MM.1S (cell line): Measurements from ENCODE around the gene CMTM5.
"Not testable (repeated sequence)": the region's sequence is repeated elsewhere in the genome, so short reads cannot be mapped to it uniquely, and the experiment has no call there.

Experiments
- DNase-seq: peaks from one replicate; pipeline ENCODE4 v3.0.0-alpha.2; 2015
- H2AFZ ChIP-seq: fragments of 300-600 bp; sonication (generic); 2 replicates; pipeline ENCODE4 v1.6.0; 2016; ENCODE audit warnings: antibody characterized with exemption, low read length
- H3F3A ChIP-seq: fragments of 300-600 bp; sonication (generic); 2 replicates; pipeline ENCODE4 v1.6.1; 2016; ENCODE audit warnings: mild to moderate bottlenecking, antibody characterized with exemption, low read length, moderate library complexity, mixed read lengths; ENCODE audit not compliant: insufficient read depth
- H3K27ac ChIP-seq: fragments of 300-600 bp; sonication (generic); 2 replicates; pipeline ENCODE4 v1.5.1; 2016; ENCODE audit warnings: mild to moderate bottlenecking, low read length
- H3K27me3 ChIP-seq: fragments of 300-600 bp; sonication (generic); replicated peaks from 2 replicates; pipeline ENCODE4 v1.6.0; 2016; ENCODE audit warnings: low read length; ENCODE audit not compliant: insufficient read depth
- H3K36me3 ChIP-seq: fragments of 300-600 bp; sonication (generic); replicated peaks from 2 replicates; pipeline ENCODE4 v1.6.1; 2016; ENCODE audit warnings: mild to moderate bottlenecking, low read length, mixed read lengths; ENCODE audit not compliant: insufficient read depth
- H3K4me1 ChIP-seq: fragments of 300-600 bp; sonication (generic); 2 replicates; pipeline ENCODE4 v1.6.1; 2016; ENCODE audit warnings: low read length, mixed read lengths
- H3K4me2 ChIP-seq: fragments of 300-600 bp; sonication (generic); 2 replicates; pipeline ENCODE4 v1.6.0; 2016; ENCODE audit warnings: low read depth, low read length
- H3K4me3 ChIP-seq: fragments of 300-600 bp; sonication (generic); 2 replicates; pipeline ENCODE4 v1.5.1; 2016; ENCODE audit warnings: low read length, mixed read lengths
- H3K79me2 ChIP-seq: fragments of 300-600 bp; sonication (generic); 2 replicates; pipeline ENCODE4 v1.6.1; 2016; ENCODE audit warnings: mixed run types, low read length, mixed read lengths
- H3K9ac ChIP-seq: fragments of 300-600 bp; sonication (generic); 2 replicates; pipeline ENCODE4 v1.6.1; 2016; ENCODE audit warnings: low read length, mixed read lengths
- H3K9me2 ChIP-seq: fragments of 300-600 bp; sonication (generic); replicated peaks from 2 replicates; pipeline ENCODE4 v1.6.1; 2016; ENCODE audit warnings: mild to moderate bottlenecking, low read length, mixed read lengths; ENCODE audit not compliant: insufficient read depth
- H3K9me3 ChIP-seq: fragments of 300-600 bp; sonication (generic); replicated peaks from 2 replicates; pipeline ENCODE4 v1.6.1; 2016; ENCODE audit warnings: mild to moderate bottlenecking, low read length, mixed read lengths; ENCODE audit not compliant: insufficient read depth
- H4K20me1 ChIP-seq: fragments of 300-600 bp; sonication (generic); 2 replicates; pipeline ENCODE4 v1.6.1; 2016; ENCODE audit warnings: mild to moderate bottlenecking, low read length, moderate library complexity, mixed read lengths; ENCODE audit not compliant: insufficient read depth
- EZH2 ChIP-seq: fragments of 300-600 bp; sonication (generic); optimal IDR thresholded peaks from 2 replicates; pipeline ENCODE3; 2017; ENCODE audit warnings: low read depth, mild to moderate bottlenecking, antibody characterized with exemption, low read length, mixed read lengths
- EZH2phosphoT487 ChIP-seq: fragments of 300-600 bp; sonication (generic); IDR thresholded peaks from 2 replicates; pipeline ENCODE4 v1.6.1; 2018; ENCODE audit warnings: antibody characterized with exemption, low read length
- TF ChIP-seq, protein P1 (sequence below): fragments of 300-600 bp; sonication (generic); IDR thresholded peaks from 2 replicates; pipeline ENCODE4 v1.5.1; 2016; ENCODE audit warnings: antibody characterized with exemption, low read length, mixed read lengths

The CMTM5 gene

DNA sequence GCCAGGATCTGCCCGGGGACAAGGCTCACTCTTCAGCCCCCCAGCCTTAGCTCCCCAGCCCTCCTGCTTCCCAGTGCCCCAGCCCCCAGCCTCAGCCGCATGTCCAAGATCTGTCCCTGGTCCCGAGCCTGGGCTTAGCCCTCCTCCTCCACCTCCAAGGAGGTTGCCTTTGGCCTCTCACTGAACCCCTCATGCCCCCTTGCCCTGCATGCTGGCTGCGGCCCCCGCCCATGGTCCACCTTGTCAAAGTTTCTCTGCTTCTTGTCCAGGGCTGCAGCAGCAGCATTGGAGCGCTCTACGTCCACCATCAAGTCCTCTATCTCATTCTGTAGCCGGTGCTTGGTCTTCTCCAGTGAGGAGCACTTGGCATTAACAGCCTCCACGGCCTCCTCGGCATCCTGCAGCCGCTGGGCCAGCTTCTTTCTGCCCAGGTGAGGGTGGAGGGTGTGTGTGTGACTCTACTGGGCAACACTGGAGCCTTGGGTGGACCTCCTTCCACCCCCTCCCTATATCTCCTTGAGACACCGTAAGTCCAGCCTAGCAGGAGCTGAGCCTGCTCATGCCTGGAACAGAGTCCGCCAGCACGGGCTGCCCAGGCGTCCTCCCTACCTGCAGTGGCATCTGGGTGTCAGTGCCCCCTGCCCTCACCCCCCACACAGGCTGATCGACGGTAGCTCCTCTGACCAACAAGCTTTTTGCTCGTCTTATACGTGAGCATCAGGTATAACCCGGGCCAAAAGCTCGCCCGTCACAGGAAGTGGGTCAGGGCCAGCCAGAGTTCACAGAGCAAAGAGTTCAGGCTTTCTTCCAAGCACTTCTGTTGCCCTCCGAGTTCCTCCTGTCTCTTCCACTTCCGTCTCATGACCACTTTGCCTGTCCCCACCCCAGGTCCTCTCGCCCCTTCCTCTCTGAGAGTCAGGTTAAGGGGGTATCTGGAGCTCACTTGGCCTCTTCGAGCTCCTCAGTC lies 11.4 kb downstream of the CMTM5 start:
- H3K4me1 ChIP-seq, result no peaks in the 10 kb centered on the region
- peaks cover 28% of the 10 kb centered on the region for H3K27me3 ChIP-seq
- no peaks in the 10 kb centered on the region for H3K9me3 ChIP-seq
- no peaks in the 10 kb centered on the region for H3K36me3 ChIP-seq
- no peak overlapping the region for H2AFZ ChIP-seq
- DNase-seq, result no peak
- no peaks in the 10 kb centered on the region for H3F3A ChIP-seq
- no peaks in the 10 kb centered on the region for H3K9me2 ChIP-seq
- no peak for TF ChIP-seq EZH2phosphoT487
- TF ChIP-seq EZH2, result no peak
- TF ChIP-seq, protein P1, sequence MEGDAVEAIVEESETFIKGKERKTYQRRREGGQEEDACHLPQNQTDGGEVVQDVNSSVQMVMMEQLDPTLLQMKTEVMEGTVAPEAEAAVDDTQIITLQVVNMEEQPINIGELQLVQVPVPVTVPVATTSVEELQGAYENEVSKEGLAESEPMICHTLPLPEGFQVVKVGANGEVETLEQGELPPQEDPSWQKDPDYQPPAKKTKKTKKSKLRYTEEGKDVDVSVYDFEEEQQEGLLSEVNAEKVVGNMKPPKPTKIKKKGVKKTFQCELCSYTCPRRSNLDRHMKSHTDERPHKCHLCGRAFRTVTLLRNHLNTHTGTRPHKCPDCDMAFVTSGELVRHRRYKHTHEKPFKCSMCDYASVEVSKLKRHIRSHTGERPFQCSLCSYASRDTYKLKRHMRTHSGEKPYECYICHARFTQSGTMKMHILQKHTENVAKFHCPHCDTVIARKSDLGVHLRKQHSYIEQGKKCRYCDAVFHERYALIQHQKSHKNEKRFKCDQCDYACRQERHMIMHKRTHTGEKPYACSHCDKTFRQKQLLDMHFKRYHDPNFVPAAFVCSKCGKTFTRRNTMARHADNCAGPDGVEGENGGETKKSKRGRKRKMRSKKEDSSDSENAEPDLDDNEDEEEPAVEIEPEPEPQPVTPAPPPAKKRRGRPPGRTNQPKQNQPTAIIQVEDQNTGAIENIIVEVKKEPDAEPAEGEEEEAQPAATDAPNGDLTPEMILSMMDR, result no peak
- no peak overlapping the region for H3K27ac ChIP-seq
- no peaks in the 10 kb centered on the region for H3K79me2 ChIP-seq
- H3K4me3 ChIP-seq, result no peak overlapping the region
- no peak overlapping the region for H3K9ac ChIP-seq
- no peak overlapping the region for H3K4me2 ChIP-seq
- no peaks in the 10 kb centered on the region for H4K20me1 ChIP-seq

DNA sequence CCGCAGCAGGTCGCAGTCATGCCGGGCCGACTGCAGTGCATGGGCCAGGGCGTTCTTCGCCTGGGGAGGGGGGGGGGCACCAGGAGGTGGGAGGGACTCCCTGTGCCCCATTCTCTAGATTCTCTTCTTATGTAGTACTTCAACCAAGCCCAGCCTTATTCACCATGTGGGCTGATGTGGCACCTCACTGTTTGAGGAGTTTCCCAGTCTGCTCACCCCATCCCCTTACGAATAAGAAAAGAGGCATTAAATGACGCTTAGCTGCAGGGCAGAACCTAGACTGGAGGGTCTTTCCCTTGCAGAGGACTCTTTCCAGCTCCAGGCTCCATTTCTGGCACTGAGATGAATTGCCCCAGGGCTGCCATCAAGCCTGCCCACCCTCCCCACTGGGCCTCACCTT lies 12.2 kb downstream of the CMTM5 start:
- Histone ChIP-seq H3K9me3 (no peaks in the 10 kb centered on the region), H3K27me3 (peaks cover 28% of the 10 kb centered on the region), H3F3A (no peaks in the 10 kb centered on the region), H3K9ac (no peak overlapping the region), H3K4me3 (no peak overlapping the region), H3K27ac (no peak overlapping the region), H4K20me1 (no peaks in the 10 kb centered on the region), H3K4me2 (no peak overlapping the region), H3K36me3 (no peaks in the 10 kb centered on the region), H3K4me1 (no peaks in the 10 kb centered on the region), H3K9me2 (no peaks in the 10 kb centered on the region), H3K79me2 (no peaks in the 10 kb centered on the region), H2AFZ (no peak overlapping the region)
- TF ChIP-seq EZH2 (no peak), EZH2phosphoT487 (no peak)
- TF ChIP-seq, protein P1, result no peak
- no peak for DNase-seq

DNA sequence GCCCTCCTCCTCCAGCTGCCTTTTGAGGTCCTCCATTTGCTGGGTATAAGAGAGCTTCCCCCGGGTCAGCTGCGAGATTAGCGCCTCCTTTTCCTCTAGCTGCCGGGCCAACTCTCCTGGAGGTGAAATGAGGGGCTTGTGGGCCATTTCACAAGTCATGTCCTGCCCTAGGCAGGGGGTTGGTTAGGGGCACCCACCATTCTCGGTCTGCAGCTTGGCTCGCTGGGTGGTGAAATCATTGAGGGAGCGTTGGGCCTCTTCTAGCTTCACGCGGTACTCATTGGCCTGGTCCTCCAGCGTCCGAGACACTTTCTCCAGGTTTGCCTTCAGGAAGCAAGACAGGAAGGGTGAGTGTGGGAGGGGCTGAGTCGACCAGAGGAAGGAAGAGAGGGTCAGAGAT lies 12.6 kb downstream of the CMTM5 start:
- Histone ChIP-seq H3K36me3 (no peaks in the 10 kb centered on the region), H4K20me1 (no peaks in the 10 kb centered on the region), H3K4me1 (no peaks in the 10 kb centered on the region), H3K9ac (no peak overlapping the region), H3K27me3 (peaks cover 28% of the 10 kb centered on the region), H2AFZ (no peak overlapping the region), H3F3A (no peaks in the 10 kb centered on the region), H3K79me2 (no peaks in the 10 kb centered on the region), H3K9me2 (no peaks in the 10 kb centered on the region), H3K9me3 (no peaks in the 10 kb centered on the region), H3K4me3 (no peak overlapping the region), H3K27ac (no peak overlapping the region), H3K4me2 (no peak overlapping the region)
- TF ChIP-seq EZH2phosphoT487 (no peak), EZH2 (no peak)
- TF ChIP-seq, protein P1, result no peak
- no peak for DNase-seq

DNA sequence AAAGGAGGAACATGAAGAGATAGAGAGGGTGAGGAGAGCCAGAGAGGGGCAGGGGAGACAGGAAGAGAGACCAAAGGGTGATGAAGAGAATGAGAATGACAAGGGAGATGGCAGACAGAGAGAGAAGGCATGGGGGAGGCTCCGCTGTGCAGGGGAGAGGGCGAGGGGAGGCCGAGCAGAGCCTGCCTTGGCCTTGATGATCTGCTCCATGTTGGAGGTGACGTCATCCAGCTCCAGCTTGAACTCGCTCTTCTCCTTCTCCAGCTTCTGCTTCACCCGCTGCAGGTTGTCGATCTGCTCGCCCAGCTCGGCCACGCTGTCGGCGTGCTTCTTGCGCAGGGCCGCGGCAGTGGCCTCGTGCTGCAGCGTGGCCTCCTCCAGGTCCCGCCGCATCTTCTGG lies 13.0 kb downstream of the CMTM5 start:
- not testable (repeated sequence) for H3K9me2 ChIP-seq, DNase-seq, H3K4me2 ChIP-seq, H3K36me3 ChIP-seq, H4K20me1 ChIP-seq, H3K9me3 ChIP-seq, H3K4me1 ChIP-seq, H3K79me2 ChIP-seq, H2AFZ ChIP-seq, H3K4me3 ChIP-seq, H3K27ac ChIP-seq, H3K9ac ChIP-seq, H3F3A ChIP-seq
- H3K27me3 ChIP-seq, result peaks cover 28% of the 10 kb centered on the region
